GM21447 (cell line): Measurements from ENCODE around the gene TSPAN32.
"Not testable (repeated sequence)": the region's sequence is repeated elsewhere in the genome, so short reads cannot be mapped to it uniquely, and the experiment has no call there.

ENCODE experiments used
- ATAC-seq: cut with Tn5 transposase; IDR thresholded peaks from one replicate; pipeline ENCODE4 v1.9.1; 2021; ENCODE audit not compliant: unreplicated experiment

TSPAN32 gene

GRCh38 chr11:2362414-2362813 is 60.6 kb downstream of the TSPAN32 start:
- no peak for ATAC-seq

- ATAC-seq, result no peak
Measured at GRCh38 chr11:2363130-2363529, 61.3 kb downstream of the TSPAN32 start.

- ATAC-seq, result no peak
Measured at GRCh38 chr11:2363577-2364370, 62.0 kb downstream of the TSPAN32 start.

- not testable (repeated sequence) for ATAC-seq
Measured at GRCh38 chr11:2364386-2364785, 62.6 kb downstream of the TSPAN32 start.

GRCh38 chr11:2365571-2366210 is 63.9 kb downstream of the TSPAN32 start:
- no peak for ATAC-seq

- no peak for ATAC-seq
Measured at GRCh38 chr11:2366276-2366675, 64.5 kb downstream of the TSPAN32 start.

- no peak for ATAC-seq
Measured at GRCh38 chr11:2366733-2367132, 64.9 kb downstream of the TSPAN32 start.

GRCh38 chr11:2367266-2368160 is 65.7 kb downstream of the TSPAN32 start:
- no peak for ATAC-seq
